HG02870 (cell line): ENCODE results near the gene FEZ2.
A peak's percentile ranks its signal among the peaks of the same experiment; 100 is the strongest.
"Not testable (repeated sequence)": the region's sequence is repeated elsewhere in the genome, so short reads cannot be mapped to it uniquely, and the experiment has no call there.

Experiments used
- ATAC-seq: cut with Tn5 transposase; IDR thresholded peaks from one replicate; pipeline ENCODE4 v1.9.1; 2021; ENCODE audit warnings: mild to moderate bottlenecking, moderate library complexity; ENCODE audit not compliant: unreplicated experiment

The FEZ2 gene, protein sequence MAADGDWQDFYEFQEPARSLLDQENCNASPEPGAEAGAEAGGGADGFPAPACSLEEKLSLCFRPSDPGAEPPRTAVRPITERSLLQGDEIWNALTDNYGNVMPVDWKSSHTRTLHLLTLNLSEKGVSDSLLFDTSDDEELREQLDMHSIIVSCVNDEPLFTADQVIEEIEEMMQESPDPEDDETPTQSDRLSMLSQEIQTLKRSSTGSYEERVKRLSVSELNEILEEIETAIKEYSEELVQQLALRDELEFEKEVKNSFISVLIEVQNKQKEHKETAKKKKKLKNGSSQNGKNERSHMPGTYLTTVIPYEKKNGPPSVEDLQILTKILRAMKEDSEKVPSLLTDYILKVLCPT

DNA sequence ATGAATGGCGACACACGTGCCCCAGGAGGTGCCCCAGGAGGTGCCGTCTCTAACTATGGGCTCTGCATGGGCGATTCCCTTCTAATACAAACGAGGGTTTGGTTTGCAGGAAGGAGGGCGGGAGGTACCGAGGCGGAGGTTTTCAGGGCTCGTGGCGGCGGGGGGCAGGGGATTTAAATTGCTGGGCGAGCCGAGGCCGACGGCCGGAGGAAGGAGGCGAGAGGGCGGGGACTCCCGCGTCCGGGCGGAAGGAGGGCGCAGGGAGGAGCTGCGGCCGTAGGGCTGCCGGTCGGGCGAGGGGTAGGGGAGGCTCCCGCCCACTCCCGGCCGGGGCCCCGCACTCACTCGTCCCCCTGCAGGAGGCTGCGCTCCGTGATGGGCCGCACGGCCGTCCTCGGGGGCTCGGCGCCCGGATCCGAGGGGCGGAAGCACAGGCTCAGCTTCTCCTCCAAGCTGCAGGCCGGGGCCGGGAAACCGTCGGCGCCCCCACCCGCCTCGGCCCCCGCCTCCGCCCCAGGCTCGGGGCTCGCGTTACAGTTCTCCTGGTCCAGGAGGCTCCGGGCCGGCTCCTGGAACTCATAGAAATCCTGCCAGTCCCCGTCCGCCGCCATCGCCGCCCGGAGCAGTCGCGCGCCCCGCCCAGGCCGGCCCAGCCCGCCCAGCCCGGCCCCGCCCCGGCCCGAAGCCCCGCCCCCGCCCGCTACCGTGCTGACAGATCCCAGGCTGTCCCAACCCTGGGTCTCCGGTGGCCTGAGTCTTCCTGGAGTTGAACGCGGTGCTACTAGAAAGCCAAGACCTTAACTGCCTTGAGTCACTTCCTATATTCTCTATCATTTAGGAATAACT is at the start of gene FEZ2:
Gene FEZ2, minus strand, starts transcription at position 637 of the 846 bp plus-strand sequence. Its CDS starts 26 bp downstream, at position 611.
- ATAC-seq, result peak; percentile 99

DNA sequence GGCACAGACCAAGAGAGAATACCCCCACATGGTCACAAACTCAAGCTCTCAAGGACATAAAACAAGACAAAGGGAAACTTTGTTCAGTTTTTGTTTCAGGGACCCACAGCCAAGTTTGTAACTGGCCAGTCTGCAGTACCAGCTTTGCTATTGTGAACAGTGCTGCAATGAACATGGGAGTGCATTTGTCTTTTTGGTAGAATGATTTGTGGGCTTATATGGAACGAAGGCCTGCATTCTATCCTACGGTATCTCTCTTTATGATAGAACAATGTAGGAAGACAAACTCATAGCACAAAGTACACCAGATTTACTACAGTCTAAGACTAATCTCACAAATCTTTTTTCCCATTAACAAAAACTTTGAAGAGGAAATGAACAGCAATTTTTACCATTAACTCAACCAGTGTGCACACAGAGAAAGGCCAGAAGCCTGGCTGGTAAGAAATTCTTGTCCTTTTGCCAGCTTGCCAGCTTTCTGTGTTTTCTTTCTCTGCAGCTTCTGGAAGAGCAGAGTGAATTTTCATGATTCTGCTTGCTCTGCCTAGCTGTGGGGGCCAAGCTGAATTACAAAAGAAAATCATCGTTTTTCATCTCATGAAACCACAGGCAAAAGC is 37.1 kb upstream of the FEZ2 start:
- no peak for ATAC-seq

DNA sequence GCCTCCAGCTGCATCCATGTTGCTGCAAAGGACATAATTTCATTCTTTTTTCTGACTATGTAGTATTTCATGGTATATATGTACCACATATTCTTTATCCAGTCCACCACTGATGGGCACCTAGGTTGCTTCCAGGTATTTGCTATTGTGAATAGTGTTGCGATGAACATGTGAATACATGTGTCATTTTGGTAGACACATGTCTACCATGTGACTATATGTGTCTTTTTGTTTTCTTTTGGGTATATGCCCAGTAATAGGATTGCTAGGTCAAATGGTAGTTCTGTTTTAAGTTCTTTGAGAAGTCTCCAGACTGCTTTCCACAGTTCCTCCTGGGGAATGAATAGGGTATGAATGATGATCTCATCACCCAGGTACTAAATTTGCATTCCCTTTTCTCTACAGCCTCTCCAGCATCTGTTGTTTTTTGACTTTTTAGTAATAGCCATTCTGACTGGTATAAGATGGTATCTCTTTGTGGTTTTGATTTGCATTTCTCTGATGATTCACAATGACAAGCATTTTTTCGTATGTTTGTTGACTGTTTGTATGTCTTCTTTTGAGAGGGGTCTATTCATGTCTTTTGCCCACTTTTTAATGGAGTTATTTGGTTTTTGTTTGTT is 35.6 kb upstream of the FEZ2 start:
- ATAC-seq, result no peak

DNA sequence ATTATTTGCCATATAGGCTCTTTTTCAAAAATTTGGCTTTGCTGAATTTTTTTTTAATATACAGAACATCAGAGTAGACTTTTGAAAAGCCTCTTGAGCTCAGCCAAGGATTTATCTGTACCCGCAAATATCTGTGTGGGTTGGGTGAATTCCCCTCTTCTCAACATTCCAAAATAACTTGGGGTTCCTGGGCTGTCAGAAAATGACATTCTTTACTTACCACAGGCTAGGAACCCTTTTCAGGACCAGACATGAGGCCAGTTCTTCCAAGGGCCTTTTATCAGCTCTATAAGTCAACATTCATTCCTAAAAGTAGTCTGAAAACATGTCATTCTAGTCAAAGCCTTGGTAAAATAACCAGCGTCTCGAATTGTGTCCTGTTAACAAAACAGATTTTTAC is 28.8 kb upstream of the FEZ2 start:
- no peak for ATAC-seq

DNA sequence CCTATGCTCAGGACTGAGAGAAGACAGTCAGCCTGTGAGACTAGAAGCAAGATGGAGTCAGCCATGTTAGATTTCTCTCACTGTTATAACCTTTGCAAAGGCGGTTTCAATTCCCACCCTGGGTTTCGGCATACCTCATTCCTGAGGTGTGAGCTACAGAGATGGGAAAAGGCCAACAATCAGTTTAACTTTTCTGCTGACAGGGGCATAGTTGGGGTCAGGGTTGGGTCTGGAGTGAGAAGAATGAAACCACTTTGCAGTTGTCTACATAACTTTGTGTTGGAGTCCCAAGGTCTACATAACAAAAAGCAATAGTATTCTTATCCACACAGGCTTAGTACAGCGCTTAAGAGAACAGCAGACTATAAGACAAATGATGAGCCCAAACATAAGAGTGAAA is 28.1 kb upstream of the FEZ2 start:
- ATAC-seq, result no peak

DNA sequence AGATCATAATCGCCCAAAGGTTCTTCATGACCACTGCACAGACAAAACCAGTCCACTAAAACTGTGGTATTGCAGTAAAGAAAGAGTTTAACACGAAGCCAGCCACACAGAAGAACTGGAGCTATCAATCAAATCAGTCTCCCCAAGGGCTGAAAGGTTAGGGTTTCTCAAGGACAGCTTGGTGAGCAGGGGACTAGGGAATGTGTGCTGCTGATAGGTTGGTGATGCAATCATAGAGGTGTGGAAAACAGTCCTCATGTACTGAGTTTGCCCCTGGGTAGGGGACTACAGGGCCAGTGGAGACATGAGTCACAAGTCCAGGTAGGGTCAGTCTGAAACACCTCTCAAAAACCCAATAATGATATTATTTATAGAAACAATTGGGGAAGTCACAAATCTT is 27.3 kb upstream of the FEZ2 start:
- ATAC-seq, result no peak

DNA sequence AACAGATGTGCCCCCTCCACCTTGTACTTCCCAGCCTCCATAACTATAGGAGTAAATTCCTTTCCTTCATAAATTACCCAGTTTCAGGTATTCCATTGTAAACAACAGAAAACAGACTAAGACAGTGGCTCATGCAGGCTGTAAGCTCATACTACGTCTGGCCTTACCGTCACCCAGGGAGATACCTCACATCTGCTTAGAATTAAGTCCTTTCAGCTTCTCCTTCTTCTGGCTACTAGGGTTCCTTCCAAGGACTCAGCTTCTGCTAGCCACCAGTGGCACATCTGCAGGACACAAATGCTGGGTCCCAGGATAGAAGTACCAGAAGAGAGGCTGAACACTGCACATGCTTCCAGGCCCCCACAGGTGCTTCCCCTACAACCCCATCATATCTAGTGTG is 22.4 kb upstream of the FEZ2 start:
- no peak for ATAC-seq

DNA sequence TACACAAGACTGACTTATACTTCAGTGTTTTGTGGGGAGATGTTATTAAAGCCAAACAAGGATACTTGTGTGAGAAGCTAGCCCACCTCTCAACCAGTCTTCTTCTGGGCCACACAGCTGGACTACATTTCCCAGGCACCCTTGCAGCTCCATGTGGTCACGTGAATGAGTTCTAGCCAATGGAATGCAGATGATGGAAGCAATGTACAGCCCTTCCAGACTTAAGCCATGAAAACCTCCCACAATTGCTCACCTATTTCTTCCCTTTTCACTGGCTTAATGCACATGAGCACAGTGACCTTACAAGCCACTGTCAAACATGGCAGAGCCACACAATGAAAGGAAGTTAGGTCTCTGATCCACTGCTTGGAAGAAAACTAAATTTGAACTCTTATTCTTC is 20.4 kb upstream of the FEZ2 start:
- peak; percentile 98 for ATAC-seq

DNA sequence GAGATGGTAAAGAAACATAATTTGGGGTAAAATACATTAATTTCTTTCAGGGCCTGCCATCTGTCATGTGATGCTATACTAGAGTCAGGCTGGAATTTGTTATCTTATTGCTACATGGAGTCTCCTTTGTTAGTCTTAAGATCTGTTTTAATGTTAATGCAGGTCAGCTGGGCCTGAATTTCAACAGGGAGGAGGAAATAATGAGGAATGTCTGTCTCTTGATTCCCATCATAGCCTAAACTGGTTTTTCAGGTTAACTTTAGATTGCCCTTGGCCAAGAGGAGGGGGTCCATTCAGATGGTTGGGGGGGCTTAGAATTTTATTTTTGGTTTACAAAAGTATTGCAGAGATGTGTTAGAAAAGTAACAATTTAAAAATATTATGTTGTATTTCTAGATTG is 19.0 kb upstream of the FEZ2 start:
- ATAC-seq, result no peak

DNA sequence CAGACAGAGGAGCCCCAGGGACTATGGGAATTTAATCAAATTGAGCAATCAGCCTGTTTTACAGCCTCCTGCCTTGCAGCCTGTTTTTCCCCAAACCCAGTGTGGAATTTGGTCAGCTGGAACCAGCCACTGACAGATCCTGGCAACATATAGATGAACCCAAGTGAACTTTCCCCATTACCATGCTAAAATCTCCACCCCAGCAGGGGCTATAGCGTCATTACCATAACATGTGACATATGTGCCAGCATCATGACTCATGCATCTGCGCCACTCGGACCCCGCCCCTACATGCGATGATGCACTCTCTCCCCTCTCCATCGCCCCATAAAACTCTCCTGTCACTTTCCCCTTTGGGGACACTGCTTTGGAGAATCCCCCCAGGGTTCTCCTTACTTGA is 17.3 kb upstream of the FEZ2 start:
- no peak for ATAC-seq

DNA sequence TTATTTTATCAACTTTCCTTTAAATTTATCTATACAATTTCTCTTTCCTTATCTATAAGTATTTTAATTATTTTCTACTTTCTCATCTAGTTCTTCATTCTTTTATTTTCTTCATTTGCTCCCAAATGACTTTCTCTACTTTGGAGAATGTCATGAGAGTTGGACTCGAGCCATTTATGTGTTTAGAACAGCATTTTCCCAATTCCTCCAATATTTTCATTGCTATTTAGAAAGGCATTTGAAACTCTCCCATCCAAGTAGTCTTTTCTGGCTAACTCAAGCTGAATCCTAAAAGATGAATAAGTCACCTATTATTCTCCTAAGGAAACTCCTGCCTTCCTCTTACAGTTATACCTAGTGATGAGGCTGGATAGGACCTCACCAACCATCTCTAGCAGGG is 15.8 kb upstream of the FEZ2 start:
- no peak for ATAC-seq

DNA sequence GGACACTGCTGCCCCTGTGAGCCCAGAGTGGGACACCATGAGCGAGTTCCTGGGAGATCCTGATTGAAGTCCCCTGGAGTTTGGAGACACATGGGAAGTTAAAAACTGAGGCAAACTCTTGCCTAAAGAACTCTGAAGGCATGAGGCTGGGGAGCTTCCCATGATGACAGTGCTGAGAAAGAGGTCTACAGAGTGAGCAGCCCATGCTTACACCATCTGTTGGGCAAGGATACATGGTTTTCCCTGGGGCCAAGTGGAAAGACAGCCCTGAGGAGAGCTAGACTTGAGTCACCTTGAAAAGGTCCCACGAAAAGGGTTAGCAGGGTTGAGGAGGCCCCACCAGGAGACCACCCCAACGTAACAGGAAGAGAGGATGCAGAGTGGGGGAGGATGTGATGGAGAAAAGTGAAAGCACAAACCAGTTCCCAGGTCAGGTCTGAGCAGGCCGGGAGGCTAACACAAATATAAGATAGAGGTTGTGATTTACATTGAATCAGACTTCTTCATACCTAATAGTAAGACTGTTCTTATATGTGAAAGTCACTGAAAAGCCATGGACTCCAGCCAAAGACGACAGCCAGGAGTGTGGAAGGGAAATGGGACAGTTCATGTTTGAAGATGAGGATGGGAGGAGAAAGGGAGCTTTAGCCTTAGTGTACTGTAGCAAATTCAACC is 13.5 kb upstream of the FEZ2 start:
- ATAC-seq, result no peak

DNA sequence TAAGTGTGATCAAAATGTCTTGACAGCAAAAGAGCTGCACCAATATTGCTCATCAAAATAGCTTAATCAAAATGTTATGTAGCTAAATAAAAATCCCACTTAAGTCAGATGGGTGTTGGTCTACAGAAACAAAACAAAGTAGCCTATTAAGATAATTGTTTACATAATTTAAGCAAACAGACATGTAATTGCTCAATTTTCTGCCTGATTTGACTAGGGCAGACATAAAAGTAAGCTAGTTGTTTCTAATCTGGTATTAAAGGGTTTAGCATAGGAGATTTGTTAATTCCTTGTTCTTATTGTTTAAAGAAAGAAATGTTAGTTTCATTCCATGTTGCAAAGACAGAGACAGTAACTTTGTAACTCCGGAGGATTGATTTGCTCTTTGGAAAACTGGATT is 11.5 kb upstream of the FEZ2 start:
- ATAC-seq, result no peak

DNA sequence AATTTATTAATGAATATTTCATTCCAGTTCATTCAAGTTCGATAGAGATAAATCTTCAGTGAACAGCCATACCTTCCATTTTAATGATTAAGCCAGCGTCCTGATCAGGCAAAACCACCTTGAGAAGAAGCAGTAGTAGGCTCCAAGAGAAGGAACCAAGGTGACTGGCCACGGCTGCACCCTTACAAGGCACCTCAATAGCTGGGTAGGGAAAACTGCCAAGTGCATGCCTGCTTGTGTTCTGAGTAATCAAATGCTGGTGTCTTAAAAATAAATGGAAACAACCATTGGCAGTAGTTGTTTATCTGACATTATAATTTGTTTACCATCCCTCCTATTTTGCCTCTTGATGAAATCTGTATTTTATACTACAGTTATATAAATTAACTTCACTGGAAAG is 10.0 kb upstream of the FEZ2 start:
- ATAC-seq, result no peak

DNA sequence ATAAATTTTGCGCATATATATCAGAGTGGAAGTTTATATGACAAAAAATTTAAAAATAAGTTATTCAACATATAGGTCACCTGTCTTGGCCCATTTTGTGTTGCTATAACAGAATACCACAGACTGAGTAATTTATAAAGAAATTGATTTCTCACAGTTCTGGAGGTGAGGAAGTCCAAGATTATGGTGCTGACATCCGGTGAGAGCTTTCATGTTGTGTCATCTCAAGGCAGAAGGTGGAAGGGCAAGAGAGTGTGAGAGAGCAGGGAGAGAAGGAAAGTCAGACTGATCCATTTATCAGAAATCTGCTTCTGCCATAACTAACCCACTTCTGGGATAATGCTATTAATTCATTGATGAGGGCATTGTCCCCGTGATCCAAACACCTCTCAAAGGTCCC is 9.0 kb upstream of the FEZ2 start:
- ATAC-seq, result no peak

DNA sequence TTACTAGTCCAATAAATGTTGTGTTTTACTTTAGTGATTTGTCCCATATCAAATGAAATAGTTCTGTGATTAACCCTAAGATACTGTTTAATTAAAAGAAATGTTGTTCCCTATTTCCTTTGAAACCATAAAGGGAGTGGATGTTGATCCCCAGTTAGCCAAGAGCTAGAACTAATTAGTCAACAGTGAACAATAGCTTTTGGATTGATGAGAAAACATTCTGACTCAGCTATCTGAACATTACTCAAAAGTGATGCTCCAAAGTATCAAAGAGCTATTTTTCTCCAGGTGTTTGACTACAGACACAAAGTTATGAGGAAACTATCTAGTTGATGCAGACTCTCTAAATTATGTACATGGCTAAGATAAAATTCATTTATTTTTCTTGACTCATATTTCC is 7.3 kb upstream of the FEZ2 start:
- no peak for ATAC-seq

DNA sequence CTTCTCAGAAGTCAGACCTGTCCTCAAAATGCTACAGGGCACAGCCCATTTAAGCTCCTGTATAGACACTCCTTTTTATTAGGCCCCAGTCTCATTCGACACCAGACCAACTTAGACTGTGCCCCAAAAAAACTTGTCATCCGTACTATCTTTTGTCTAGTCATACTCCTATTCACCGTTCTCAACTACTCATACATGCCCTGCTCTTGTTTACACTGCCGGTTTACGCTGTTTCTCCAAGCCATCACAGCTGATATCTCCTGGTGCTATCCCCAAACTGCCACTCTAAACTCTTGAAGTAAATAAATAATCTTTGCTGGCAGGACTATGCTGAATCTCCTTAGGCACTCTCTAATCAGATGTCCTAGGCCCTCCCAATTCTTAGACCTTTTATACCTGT is 5.7 kb upstream of the FEZ2 start:
- ATAC-seq, result not testable (repeated sequence)

DNA sequence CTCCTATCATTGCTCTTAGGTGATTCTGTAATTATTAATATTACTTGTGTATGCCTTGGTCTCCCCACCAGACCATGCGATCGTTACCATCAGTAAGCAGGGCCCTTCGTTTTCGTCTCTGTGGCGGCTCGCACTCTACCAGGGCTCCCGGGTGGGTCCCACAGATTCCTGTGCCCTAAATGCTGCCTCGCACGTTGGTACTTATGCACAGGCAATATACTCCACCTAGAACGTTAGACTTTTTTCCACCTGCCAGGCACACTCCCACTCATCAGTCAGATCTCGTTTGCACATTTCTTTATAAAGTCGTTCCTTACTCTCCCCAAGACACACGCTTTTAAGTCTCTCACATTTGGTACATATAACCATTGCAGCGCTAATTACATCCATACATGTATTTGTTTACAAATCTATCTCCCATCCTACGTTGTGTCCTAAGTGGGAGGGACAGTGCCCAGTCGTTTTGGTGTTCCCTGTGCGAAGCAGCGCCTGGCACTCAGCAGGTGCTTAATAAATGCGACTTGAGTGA is 901 bp downstream of the FEZ2 start:
- no peak for ATAC-seq

DNA sequence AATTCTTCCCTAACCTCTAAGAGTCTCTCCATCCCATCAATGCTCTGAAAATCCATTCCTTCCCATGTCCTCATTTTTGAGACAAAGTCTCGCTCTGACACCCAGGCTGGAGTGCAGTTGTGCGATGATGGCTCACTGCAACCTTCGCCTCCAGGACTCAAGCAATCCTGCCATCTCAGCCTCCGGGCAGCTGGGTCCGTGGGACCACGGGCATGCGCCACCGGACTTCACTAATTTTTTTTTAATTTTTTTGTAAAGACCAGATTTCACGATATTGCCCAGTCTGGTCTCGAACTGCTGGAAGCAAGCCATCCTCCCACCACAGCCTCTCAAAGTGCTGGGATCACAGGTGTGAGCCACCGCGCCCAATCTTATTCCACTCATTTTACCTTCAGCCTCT is 1.6 kb downstream of the FEZ2 start:
- no peak for ATAC-seq

DNA sequence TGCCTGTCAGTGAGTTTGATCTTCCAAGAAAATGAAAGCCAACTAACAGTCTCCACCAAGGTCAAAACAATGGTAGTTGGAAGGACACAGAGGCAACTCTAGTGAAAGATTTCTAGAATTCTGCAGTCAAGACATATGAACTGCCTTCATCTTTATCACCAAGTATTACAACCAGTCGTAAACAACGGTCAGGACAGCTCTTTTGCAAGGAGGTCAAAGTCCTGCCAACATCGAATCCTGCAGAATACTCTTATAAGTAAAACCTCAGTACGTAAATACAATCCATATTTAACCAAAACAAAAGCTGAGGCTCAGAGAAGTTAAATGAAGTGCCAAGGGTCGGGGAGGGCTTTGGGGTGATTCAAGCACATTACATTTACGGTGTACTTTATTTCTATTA is 3.1 kb downstream of the FEZ2 start:
- no peak for ATAC-seq

DNA sequence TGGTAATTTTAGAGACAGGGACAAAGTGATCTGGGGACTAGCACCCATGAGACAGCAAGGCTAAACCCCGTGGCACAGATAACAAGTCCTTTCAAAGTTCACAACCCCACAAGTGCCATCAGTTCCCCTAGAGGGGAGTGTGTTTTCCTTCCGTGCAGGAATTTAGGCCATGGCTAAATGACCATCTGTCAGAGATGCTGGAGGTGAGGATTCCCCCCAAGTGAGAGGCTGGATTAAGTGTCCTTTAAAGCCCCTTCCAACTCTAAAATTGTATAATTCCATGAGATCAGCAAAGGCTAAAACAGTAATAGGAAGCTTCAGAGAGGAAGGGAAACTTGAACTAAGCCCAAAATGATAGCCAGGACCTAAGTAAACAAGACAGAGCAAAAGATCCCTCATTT is 8.7 kb downstream of the FEZ2 start:
- ATAC-seq, result no peak
